RWPE2 (cell line): ENCODE measurements around the gene LSM14B.
A peak's percentile ranks its signal among the peaks of the same experiment; 100 is the strongest.

Source experiments
- ATAC-seq: fragments of 200-7000 bp; cut with Tn5 transposase; 3 replicates; pipeline ENCODE4 v1.9.1; 2021; ENCODE audit warnings: low read depth
- DNase-seq: peaks from one replicate; pipeline ENCODE4 v3.0.0-alpha.2; 2020; ENCODE audit warnings: low spot score
- H3K27ac ChIP-seq: fragments of 450-650 bp; 2 replicates; pipeline ENCODE4 v1.5.1; 2017; ENCODE audit warnings: mild to moderate bottlenecking; ENCODE audit not compliant: poor library complexity, severe bottlenecking
- H3K27me3 ChIP-seq: fragments of 250-450 bp; sonication (Bioruptor Pico); 2 replicates; pipeline ENCODE4 v1.5.1; 2021; ENCODE audit warnings: mild to moderate bottlenecking, moderate library complexity; ENCODE audit not compliant: insufficient read depth, poor library complexity, severe bottlenecking
- H3K36me3 ChIP-seq: fragments of 250-450 bp; sonication (Bioruptor Pico); 2 replicates; pipeline ENCODE4 v1.5.1; 2020; ENCODE audit warnings: low read depth, mild to moderate bottlenecking, moderate library complexity
- H3K4me1 ChIP-seq: fragments of 250-450 bp; sonication (Bioruptor Pico); 2 replicates; pipeline ENCODE4 v1.5.1; 2021; ENCODE audit warnings: mild to moderate bottlenecking, moderate library complexity; ENCODE audit not compliant: insufficient read depth, poor library complexity, severe bottlenecking
- H3K4me3 ChIP-seq: fragments of 250-450 bp; sonication (Bioruptor Pico); 2 replicates; pipeline ENCODE4 v1.5.1; 2021; ENCODE audit warnings: mild to moderate bottlenecking, moderate library complexity; ENCODE audit not compliant: severe bottlenecking
- H3K9me3 ChIP-seq: fragments of 250-450 bp; sonication (Bioruptor Pico); 2 replicates; pipeline ENCODE4 v1.5.1; 2021; ENCODE audit warnings: mild to moderate bottlenecking, moderate library complexity; ENCODE audit not compliant: severe bottlenecking
- CTCF ChIP-seq: fragments of 450-650 bp; IDR thresholded peaks from one replicate; pipeline ENCODE4 v1.5.1; 2017; ENCODE audit warnings: mild to moderate bottlenecking, moderate library complexity; ENCODE audit not compliant: poor library complexity, severe bottlenecking

LSM14B gene

GRCh38 chr20:62168061-62168460 lies 45.8 kb downstream of the LSM14B start:
- ATAC-seq (no peak), DNase-seq (peak; percentile 29)
- TF ChIP-seq CTCF = no peak
- peaks cover 54% of the 10 kb centered on the region for H3K36me3 ChIP-seq
- H3K27ac ChIP-seq = no peak overlapping the region
- no peaks in the 10 kb centered on the region for H3K27me3 ChIP-seq
- H3K4me1 ChIP-seq = no peaks in the 10 kb centered on the region
- no peak overlapping the region for H3K4me3 ChIP-seq
- no peaks in the 10 kb centered on the region for H3K9me3 ChIP-seq

- no peak for ATAC-seq
- Histone ChIP-seq H3K9me3 (no peaks in the 10 kb centered on the region), H3K36me3 (peaks cover 56% of the 10 kb centered on the region), H3K4me3 (no peak overlapping the region), H3K4me1 (no peaks in the 10 kb centered on the region), H3K27me3 (no peaks in the 10 kb centered on the region), H3K27ac (no peak overlapping the region)
- peak; percentile 91 for DNase-seq
- TF ChIP-seq CTCF = no peak
Measured at GRCh38 chr20:62168890-62169435, 46.7 kb downstream of the LSM14B start.

DNA sequence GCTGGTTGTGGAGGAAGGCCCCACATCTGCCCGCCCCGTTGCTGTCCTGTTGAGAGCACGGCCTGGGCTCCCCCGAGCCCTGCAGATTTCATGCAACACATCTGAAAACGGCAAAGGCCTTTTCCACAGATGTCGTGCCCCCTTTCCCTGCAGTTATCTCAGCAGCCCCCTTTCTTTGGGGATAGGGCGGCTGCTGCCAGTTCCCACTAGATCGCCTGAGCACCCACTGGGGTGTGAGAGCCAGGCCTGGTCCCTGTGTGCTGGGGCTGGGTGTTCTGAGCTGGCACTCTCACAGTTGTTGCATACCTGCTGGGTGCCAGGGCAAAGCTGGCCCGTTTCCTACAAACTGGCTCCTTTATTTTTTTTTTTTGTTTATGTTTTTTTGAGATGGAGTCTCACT lies 48.3 kb downstream of the LSM14B start:
- H3K36me3 ChIP-seq = peaks cover 55% of the 10 kb centered on the region
- no peaks in the 10 kb centered on the region for H3K27me3 ChIP-seq
- no peaks in the 10 kb centered on the region for H3K4me1 ChIP-seq
- H3K27ac ChIP-seq = no peak overlapping the region
- no peak overlapping the region for H3K4me3 ChIP-seq
- TF ChIP-seq CTCF = no peak
- no peaks in the 10 kb centered on the region for H3K9me3 ChIP-seq
- ATAC-seq (no peak), DNase-seq (peak; percentile 80)

DNA sequence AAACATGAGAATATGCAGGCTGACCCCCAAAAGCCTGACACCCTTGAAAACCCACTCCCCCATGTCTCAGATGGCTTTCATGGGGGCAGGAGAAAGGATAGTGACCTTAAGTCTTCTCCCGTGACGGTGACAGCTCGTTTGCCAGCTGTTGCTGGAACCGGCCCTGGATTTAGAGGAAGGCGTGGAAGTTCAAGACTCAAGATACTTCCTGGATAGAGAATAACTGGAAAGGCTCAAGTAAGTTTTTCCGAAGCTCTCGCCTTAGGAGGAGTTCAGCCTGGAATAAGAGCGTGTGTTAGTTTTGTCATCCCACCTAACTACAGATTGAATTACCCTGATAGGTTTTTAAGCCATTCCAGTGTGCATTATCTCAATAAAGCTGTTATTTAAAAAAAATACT lies 49.0 kb downstream of the LSM14B start:
- no peak for TF ChIP-seq CTCF
- ATAC-seq (no peak), DNase-seq (peak; percentile 70)
- Histone ChIP-seq H3K27me3 (no peaks in the 10 kb centered on the region), H3K4me3 (no peak overlapping the region), H3K27ac (no peak overlapping the region), H3K36me3 (peaks cover 54% of the 10 kb centered on the region), H3K9me3 (no peaks in the 10 kb centered on the region), H3K4me1 (no peaks in the 10 kb centered on the region)

DNA sequence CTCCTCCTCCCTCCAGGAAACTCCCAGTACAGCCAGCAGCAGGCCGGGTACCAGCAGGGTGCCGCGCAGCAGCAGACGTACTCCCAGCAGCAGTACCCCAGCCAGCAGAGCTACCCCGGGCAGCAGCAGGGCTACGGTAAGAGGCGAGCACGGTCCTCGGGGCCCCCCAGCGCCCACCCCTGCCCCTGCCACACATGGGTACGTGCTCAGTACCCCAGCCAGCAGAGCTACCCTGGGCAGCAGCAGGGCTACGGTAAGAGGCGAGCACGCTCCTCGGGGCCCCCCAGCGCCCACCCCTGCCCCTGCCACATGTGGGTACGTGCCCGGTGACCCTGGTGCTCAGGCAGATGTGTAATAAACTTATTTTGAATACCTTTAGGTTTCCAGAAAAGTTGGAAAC lies 50.4 kb downstream of the LSM14B start:
- Histone ChIP-seq H3K27me3 (no peaks in the 10 kb centered on the region), H3K9me3 (no peaks in the 10 kb centered on the region), H3K27ac (no peak overlapping the region), H3K36me3 (peaks cover 48% of the 10 kb centered on the region), H3K4me1 (no peaks in the 10 kb centered on the region), H3K4me3 (no peak overlapping the region)
- DNase-seq (peak; percentile 79), ATAC-seq (no peak)
- TF ChIP-seq CTCF = no peak
